ENCODE measurements around the gene PRDX5. TPM values are rescaled to one million over a fixed set of nuclear protein-coding genes. Genes with fewer than 3 reads are reported as not detected.
"Not testable (repeated sequence)": the region's sequence is repeated elsewhere in the genome, so short reads cannot be mapped to it uniquely, and the experiment has no call there.

The PRDX5 gene
- total and polyA plus RNA-seq, 9 donors = 128 to 175 (median 164) TPM

- H3K9me3 ChIP-seq (replicated peaks; ENCODE audit: control insufficient read depth, low read depth, low read length) = no peaks in the 10 kb centered on the region
- no peak for DNase-seq
- WGBS (ENCODE audit: insufficient coverage) = 24% methylated on average over 8 of the region's 9 CpGs
- H3K27ac ChIP-seq (ENCODE audit: low read length) = no peak overlapping the region
- H3K27me3 ChIP-seq (ENCODE audit: control insufficient read depth, insufficient read depth, low read length) = peaks cover 7% of the 10 kb centered on the region
- peaks cover 20% of the 10 kb centered on the region for H3K4me1 ChIP-seq (ENCODE audit: control insufficient read depth, insufficient read depth, low read length)
- H3K36me3 ChIP-seq (ENCODE audit: control insufficient read depth, insufficient read depth, low read length) = peaks cover 4% of the 10 kb centered on the region
- H3K4me3 ChIP-seq (ENCODE audit: low read length) = peak overlapping the region; percentile 55
Measured at GRCh38 chr11:64306563-64306875, 11.4 kb upstream of the PRDX5 start.

- H3K4me1 ChIP-seq (ENCODE audit: control insufficient read depth, insufficient read depth, low read length) = peaks cover 20% of the 10 kb centered on the region
- no peaks in the 10 kb centered on the region for H3K9me3 ChIP-seq (replicated peaks; ENCODE audit: control insufficient read depth, low read depth, low read length)
- H3K27me3 ChIP-seq (ENCODE audit: control insufficient read depth, insufficient read depth, low read length) = peaks cover 2% of the 10 kb centered on the region
- no peak overlapping the region for H3K4me3 ChIP-seq (ENCODE audit: low read length)
- no peak overlapping the region for H3K27ac ChIP-seq (ENCODE audit: low read length)
- no peak for DNase-seq
- H3K36me3 ChIP-seq (ENCODE audit: control insufficient read depth, insufficient read depth, low read length) = peaks cover 4% of the 10 kb centered on the region
- 62% methylated on average over 7 of the region's 15 CpGs for WGBS (ENCODE audit: insufficient coverage)
Measured at GRCh38 chr11:64306876-64307622, 10.9 kb upstream of the PRDX5 start.

- WGBS (ENCODE audit: insufficient coverage) = 83% methylated on average over 5 of the region's 5 CpGs
- H3K36me3 ChIP-seq (ENCODE audit: control insufficient read depth, insufficient read depth, low read length); H3K27me3 ChIP-seq (ENCODE audit: control insufficient read depth, insufficient read depth, low read length); H3K27ac ChIP-seq (ENCODE audit: low read length); H3K9me3 ChIP-seq (replicated peaks; ENCODE audit: control insufficient read depth, low read depth, low read length); H3K4me3 ChIP-seq (ENCODE audit: low read length); DNase-seq: not testable (repeated sequence)
- H3K4me1 ChIP-seq (ENCODE audit: control insufficient read depth, insufficient read depth, low read length) = peaks cover 20% of the 10 kb centered on the region
Measured at GRCh38 chr11:64307795-64308194, 10.1 kb upstream of the PRDX5 start.

GRCh38 chr11:64312947-64313346 is 5.0 kb upstream of the PRDX5 start:
- WGBS (ENCODE audit: insufficient coverage) = 88% methylated on average over 10 of the region's 10 CpGs
- H3K4me1 ChIP-seq (ENCODE audit: control insufficient read depth, insufficient read depth, low read length) = peaks cover 25% of the 10 kb centered on the region

GRCh38 chr11:64313491-64314145 is 4.3 kb upstream of the PRDX5 start:
- Histone ChIP-seq H3K4me1 (ENCODE audit: control insufficient read depth, insufficient read depth, low read length) (peaks cover 26% of the 10 kb centered on the region), H3K4me3 (ENCODE audit: low read length) (no peak overlapping the region), H3K27ac (ENCODE audit: low read length) (peak overlapping the region; percentile 79), H3K27me3 (ENCODE audit: control insufficient read depth, insufficient read depth, low read length) (no peaks in the 10 kb centered on the region), H3K36me3 (ENCODE audit: control insufficient read depth, insufficient read depth, low read length) (peaks cover 26% of the 10 kb centered on the region), H3K9me3 (replicated peaks; ENCODE audit: control insufficient read depth, low read depth, low read length) (no peaks in the 10 kb centered on the region)
- 61% methylated on average over 14 of the region's 18 CpGs for WGBS (ENCODE audit: insufficient coverage)
- DNase-seq = peak; percentile 79

More at GRCh38 chr11:64312947-64313346, 5.0 kb upstream of the PRDX5 start:
- H3K9me3 ChIP-seq (replicated peaks; ENCODE audit: control insufficient read depth, low read depth, low read length) = no peaks in the 10 kb centered on the region
- H3K27ac ChIP-seq (ENCODE audit: low read length) = no peak overlapping the region
- no peaks in the 10 kb centered on the region for H3K27me3 ChIP-seq (ENCODE audit: control insufficient read depth, insufficient read depth, low read length)
- no peak overlapping the region for H3K4me3 ChIP-seq (ENCODE audit: low read length)
- peaks cover 26% of the 10 kb centered on the region for H3K36me3 ChIP-seq (ENCODE audit: control insufficient read depth, insufficient read depth, low read length)
- no peak for DNase-seq

GRCh38 chr11:64314146-64314804 is 3.6 kb upstream of the PRDX5 start:
- peaks cover 26% of the 10 kb centered on the region for H3K36me3 ChIP-seq (ENCODE audit: control insufficient read depth, insufficient read depth, low read length)
- 91% methylated on average over 13 of the region's 19 CpGs for WGBS (ENCODE audit: insufficient coverage)
- no peak overlapping the region for H3K4me3 ChIP-seq (ENCODE audit: low read length)
- H3K27me3 ChIP-seq (ENCODE audit: control insufficient read depth, insufficient read depth, low read length) = no peaks in the 10 kb centered on the region
- H3K27ac ChIP-seq (ENCODE audit: low read length) = peak overlapping the region; percentile 79
- no peaks in the 10 kb centered on the region for H3K9me3 ChIP-seq (replicated peaks; ENCODE audit: control insufficient read depth, low read depth, low read length)
- DNase-seq = no peak
- peaks cover 32% of the 10 kb centered on the region for H3K4me1 ChIP-seq (ENCODE audit: control insufficient read depth, insufficient read depth, low read length)

- peaks cover 36% of the 10 kb centered on the region for H3K4me1 ChIP-seq (ENCODE audit: control insufficient read depth, insufficient read depth, low read length)
Measured at GRCh38 chr11:64314805-64315561, 2.9 kb upstream of the PRDX5 start.

GRCh38 chr11:64315667-64316526 is 2.0 kb upstream of the PRDX5 start:
- not testable (repeated sequence) for DNase-seq; H3K4me3 ChIP-seq (ENCODE audit: low read length); H3K9me3 ChIP-seq (replicated peaks; ENCODE audit: control insufficient read depth, low read depth, low read length); H3K27me3 ChIP-seq (ENCODE audit: control insufficient read depth, insufficient read depth, low read length); H3K27ac ChIP-seq (ENCODE audit: low read length)
- WGBS (ENCODE audit: insufficient coverage) = 76% methylated on average over 20 of the region's 25 CpGs
- Histone ChIP-seq H3K36me3 (ENCODE audit: control insufficient read depth, insufficient read depth, low read length) (peaks cover 37% of the 10 kb centered on the region), H3K4me1 (ENCODE audit: control insufficient read depth, insufficient read depth, low read length) (peaks cover 36% of the 10 kb centered on the region)

More at GRCh38 chr11:64314805-64315561, 2.9 kb upstream of the PRDX5 start:
- Histone ChIP-seq H3K9me3 (replicated peaks; ENCODE audit: control insufficient read depth, low read depth, low read length) (no peaks in the 10 kb centered on the region), H3K27ac (ENCODE audit: low read length) (no peak overlapping the region), H3K4me3 (ENCODE audit: low read length) (no peak overlapping the region), H3K27me3 (ENCODE audit: control insufficient read depth, insufficient read depth, low read length) (no peaks in the 10 kb centered on the region), H3K36me3 (ENCODE audit: control insufficient read depth, insufficient read depth, low read length) (peaks cover 31% of the 10 kb centered on the region)
- 81% methylated on average over 22 of the region's 24 CpGs for WGBS (ENCODE audit: insufficient coverage)
- DNase-seq = no peak

GRCh38 chr11:64316672-64317324 is 1.1 kb upstream of the PRDX5 start:
- peaks cover 36% of the 10 kb centered on the region for H3K4me1 ChIP-seq (ENCODE audit: control insufficient read depth, insufficient read depth, low read length)
- H3K4me3 ChIP-seq (ENCODE audit: low read length) = peak overlapping the region; percentile 99
- H3K27ac ChIP-seq (ENCODE audit: low read length) = peak overlapping the region; percentile 100
- H3K36me3 ChIP-seq (ENCODE audit: control insufficient read depth, insufficient read depth, low read length) = peaks cover 45% of the 10 kb centered on the region
- H3K9me3 ChIP-seq (replicated peaks; ENCODE audit: control insufficient read depth, low read depth, low read length) = no peaks in the 10 kb centered on the region
- peak; percentile 57 for DNase-seq
- 1% methylated on average over 26 of the region's 32 CpGs for WGBS (ENCODE audit: insufficient coverage)
- no peaks in the 10 kb centered on the region for H3K27me3 ChIP-seq (ENCODE audit: control insufficient read depth, insufficient read depth, low read length)

Data from muscle of leg (tissue), 11 donors.